Stomach (tissue), 4 donors: ENCODE results near the gene OSBPL6.

ENCODE experiments used
- EP300 ChIP-seq: sonication (generic); formaldehyde crosslinking; IDR thresholded peaks from one replicate; pipeline ENCODE4 v1.6.1; 2017; ENCODE audit warnings: antibody characterized with exemption
- POLR2A ChIP-seq, 4 donors: fragments of 450-650 bp; IDR thresholded peaks; one replicate each; pipeline ENCODE4 v1.6.1; 2016; ENCODE audit warnings: antibody characterized with exemption in 4 of 4, control low read depth in 2 of 4, mild to moderate bottlenecking in 1 of 4, moderate library complexity in 1 of 4
- POLR2AphosphoS5 ChIP-seq, 3 donors: sonication (generic); formaldehyde crosslinking; IDR thresholded peaks; one replicate each; pipeline ENCODE4 v1.6.1; 2016; ENCODE audit warnings: antibody characterized with exemption in 3 of 3
- TF ChIP-seq, protein P1 (sequence below), 7 experiments: fragments of 450-650 bp in 4 of 7; fragments of 200-600 bp in 3 of 7; sonication (generic) in 3 of 7; IDR thresholded peaks; one replicate each; pipeline ENCODE4 v1.5.1; 2016 to 2019; ENCODE audit warnings: antibody characterized with exemption in 7 of 7, control low read depth in 2 of 7, mild to moderate bottlenecking in 1 of 7

DNA sequence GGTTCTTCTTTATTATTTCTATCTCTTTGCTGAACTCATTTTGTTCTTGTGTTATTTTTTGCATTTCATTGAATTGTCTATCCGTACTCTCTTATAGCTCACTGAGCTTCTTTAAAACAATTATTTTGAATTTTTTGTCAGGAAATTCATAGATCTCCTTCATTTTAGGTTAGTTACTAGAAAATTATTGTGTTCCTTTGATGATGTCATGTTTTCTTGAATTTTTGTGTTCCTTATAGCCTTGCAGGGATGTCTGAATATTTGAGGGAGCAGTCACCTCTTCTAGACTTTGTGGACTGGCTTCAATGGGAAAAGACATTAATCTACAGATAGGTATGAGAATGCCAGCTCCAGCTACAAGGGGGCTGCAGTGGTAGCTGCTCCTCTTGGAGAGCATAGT is 20.7 kb upstream of the OSBPL6 start:
- TF ChIP-seq, protein P1, sequence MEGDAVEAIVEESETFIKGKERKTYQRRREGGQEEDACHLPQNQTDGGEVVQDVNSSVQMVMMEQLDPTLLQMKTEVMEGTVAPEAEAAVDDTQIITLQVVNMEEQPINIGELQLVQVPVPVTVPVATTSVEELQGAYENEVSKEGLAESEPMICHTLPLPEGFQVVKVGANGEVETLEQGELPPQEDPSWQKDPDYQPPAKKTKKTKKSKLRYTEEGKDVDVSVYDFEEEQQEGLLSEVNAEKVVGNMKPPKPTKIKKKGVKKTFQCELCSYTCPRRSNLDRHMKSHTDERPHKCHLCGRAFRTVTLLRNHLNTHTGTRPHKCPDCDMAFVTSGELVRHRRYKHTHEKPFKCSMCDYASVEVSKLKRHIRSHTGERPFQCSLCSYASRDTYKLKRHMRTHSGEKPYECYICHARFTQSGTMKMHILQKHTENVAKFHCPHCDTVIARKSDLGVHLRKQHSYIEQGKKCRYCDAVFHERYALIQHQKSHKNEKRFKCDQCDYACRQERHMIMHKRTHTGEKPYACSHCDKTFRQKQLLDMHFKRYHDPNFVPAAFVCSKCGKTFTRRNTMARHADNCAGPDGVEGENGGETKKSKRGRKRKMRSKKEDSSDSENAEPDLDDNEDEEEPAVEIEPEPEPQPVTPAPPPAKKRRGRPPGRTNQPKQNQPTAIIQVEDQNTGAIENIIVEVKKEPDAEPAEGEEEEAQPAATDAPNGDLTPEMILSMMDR (IDR thresholded peaks at IDR 0.05) = no peak
- no peak for TF ChIP-seq POLR2A (IDR thresholded peaks at IDR 0.05)
- no peak for TF ChIP-seq EP300
- no peak for TF ChIP-seq POLR2AphosphoS5 (IDR thresholded peaks at IDR 0.05)
